K562 (cell line): ENCODE data around the gene DHX40. TPM values are rescaled to one million over a fixed set of nuclear protein-coding genes. Genes with fewer than 3 reads are reported as not detected.

Source experiments
- ATAC-seq: fragments of 200-7000 bp; cut with Tn5 transposase; 3 replicates; pipeline ENCODE4 v1.9.1; 2020; ENCODE audit warnings: moderate library complexity
- BruUV-seq: library from RNA; stranded (reverse); fragments of 400-500 nt; replicated peaks from 2 replicates; lab custom pipeline; 2021; lab: Mats Ljungman, UMichigan
- CTCF ChIA-PET: fragments of 300-600 bp; formaldehyde crosslinking; extraction: SDS; loops from one replicate; lab custom pipeline; 2021; ENCODE audit warnings: low intra/inter-chr PET ratio; lab: Yijun Ruan, JAX
- POLR2A ChIA-PET: fragments of 300-600, 350-650 bp; sonication (Branson Sonifier 250); formaldehyde crosslinking; extraction: SDS; loops from one replicate; lab custom pipeline; 2021; ENCODE audit warnings: antibody characterized with exemption, inconsistent platforms; lab: Yijun Ruan, JAX
- DNase-seq, 4 experiments: peaks; one replicate each; pipeline versions ENCODE4 v3.0.0 to v3.0.0-alpha.2; 2011 to 2018; ENCODE audit warnings: low spot score in 3 of 4, mixed read lengths in 3 of 4; ENCODE audit errors: extremely low read depth in 1 of 4
- FAIRE-seq: peaks from 2 replicates; lab custom pipeline; 2011; peaks lifted over from hg19 to GRCh38; lab: Jason Lieb, UNC
- H2AFZ ChIP-seq: 2 replicates; pipeline ENCODE4 v1.6.0; 2011; ENCODE audit warnings: low read depth, low read length, control low read depth, inconsistent platforms
- H3K27ac ChIP-seq: fragments of 200-600 bp; 3 replicates; pipeline ENCODE4 v1.8.0; 2011; ENCODE audit warnings: low read depth, mild to moderate bottlenecking, control low read depth, inconsistent platforms, low read length, moderate library complexity, mixed read lengths; ENCODE audit errors: extremely low read depth
- H3K27me3 ChIP-seq, 2 experiments: fragments of 300-600 bp in 1 of 2; 2 replicates in 1 of 2; 3 replicates in 1 of 2; pipeline versions ENCODE4 v1.6.0 to v1.8.0; 2011; ENCODE audit warnings: inconsistent platforms in 2 of 2, low read length in 2 of 2, mild to moderate bottlenecking in 1 of 2, mixed read lengths in 1 of 2, moderate library complexity in 1 of 2; ENCODE audit not compliant: control insufficient read depth in 2 of 2, insufficient read depth in 2 of 2
- H3K36me3 ChIP-seq: fragments of 300-600 bp; 3 replicates; pipeline ENCODE4 v1.8.0; 2011; ENCODE audit warnings: mild to moderate bottlenecking, low read length, inconsistent platforms; ENCODE audit not compliant: control insufficient read depth, insufficient read depth
- H3K4me1 ChIP-seq, 2 experiments: fragments of 200-600 bp in 1 of 2; replicated peaks in 1 of 2; 2 replicates in 1 of 2; 3 replicates in 1 of 2; pipeline versions ENCODE4 v1.5.1 to v1.8.0; 2011; ENCODE audit warnings: inconsistent platforms in 2 of 2, low read length in 2 of 2, mild to moderate bottlenecking in 1 of 2, mixed read lengths in 1 of 2, moderate library complexity in 1 of 2; ENCODE audit not compliant: control insufficient read depth in 2 of 2, insufficient read depth in 2 of 2
- H3K4me2 ChIP-seq: 2 replicates; pipeline ENCODE4 v1.6.1; 2011; ENCODE audit warnings: low read length, control low read depth, inconsistent platforms, mixed read lengths; ENCODE audit not compliant: insufficient read depth
- H3K4me3 ChIP-seq: fragments of 200-600 bp; sonication (generic), shearing (Covaris generic); 2 replicates; pipeline ENCODE4 v1.5.1; 2016; ENCODE audit warnings: control low read depth, inconsistent platforms
- H3K79me2 ChIP-seq: fragments of 200-600 bp; 3 replicates; pipeline ENCODE4 v1.8.0; 2011; ENCODE audit warnings: low read length, inconsistent platforms; ENCODE audit not compliant: control insufficient read depth, insufficient read depth
- H3K9ac ChIP-seq, 2 experiments: 2 replicates each; pipeline versions ENCODE4 v1.6.0 to v1.6.1; 2011; ENCODE audit warnings: low read depth in 2 of 2, low read length in 2 of 2, control low read depth in 1 of 2, inconsistent platforms in 1 of 2, mild to moderate bottlenecking in 1 of 2, mixed read lengths in 1 of 2; ENCODE audit not compliant: insufficient read depth in 1 of 2
- H3K9me1 ChIP-seq: one replicate; pipeline ENCODE4 v1.6.0; 2011; ENCODE audit warnings: inconsistent platforms, mild to moderate bottlenecking, low read length, moderate library complexity; ENCODE audit not compliant: control insufficient read depth, insufficient read depth
- H3K9me3 ChIP-seq: replicated peaks from 2 replicates; pipeline ENCODE4 v1.5.1; 2011; ENCODE audit warnings: low read depth, low read length, inconsistent platforms; ENCODE audit not compliant: control insufficient read depth, insufficient read depth
- H4K20me1 ChIP-seq: replicated peaks from 2 replicates; pipeline ENCODE4 v1.6.1; 2011; ENCODE audit warnings: low read length, inconsistent platforms, mixed read lengths; ENCODE audit not compliant: control insufficient read depth, insufficient read depth
- EZH2 ChIP-seq: IDR thresholded peaks from 2 replicates; pipeline ENCODE4 v1.6.1; 2012; ENCODE audit warnings: low read depth, mild to moderate bottlenecking, inconsistent platforms, low read length, borderline replicate concordance
- KAT7 ChIP-seq: sonication (generic); formaldehyde crosslinking; IDR thresholded peaks from 2 replicates; pipeline ENCODE4 v1.8.0; 2022; ENCODE audit warnings: missing genetic modification reagents, mild to moderate bottlenecking, borderline replicate concordance
- NFE2 ChIP-seq: IDR thresholded peaks from 2 replicates; pipeline ENCODE4 v1.6.1; 2014; ENCODE audit warnings: antibody characterized with exemption, low read depth
- PURB ChIP-seq: sonication (generic); formaldehyde crosslinking; IDR thresholded peaks from 2 replicates; pipeline ENCODE4 v1.9.0; 2021; ENCODE audit warnings: low read depth, mild to moderate bottlenecking, missing genetic modification reagents
- TCFL5 ChIP-seq: fragments of 250-450 bp; sonication (Bioruptor Pico); conservative IDR thresholded peaks from 2 replicates; pipeline ENCODE4 v1.6.1; 2021; ENCODE audit warnings: mild to moderate bottlenecking, moderate library complexity, matching md5 sums
- THRB ChIP-seq: fragments of 450-650 bp; formaldehyde crosslinking; conservative IDR thresholded peaks from 2 replicates; pipeline ENCODE4 v1.4.0; 2022; ENCODE audit warnings: mild to moderate bottlenecking, missing genetic modification characterization
- ZNF133 ChIP-seq: fragments of 250-450 bp; sonication (Bioruptor Pico); IDR thresholded peaks from 2 replicates; pipeline ENCODE4 v1.4.0; 2020; ENCODE audit warnings: mild to moderate bottlenecking
- ZNF311 ChIP-seq: fragments of 250-450 bp; sonication (Bioruptor Pico); IDR thresholded peaks from 2 replicates; pipeline ENCODE4 v1.4.0; 2020; ENCODE audit warnings: mild to moderate bottlenecking, moderate library complexity
- ZNF324 ChIP-seq: fragments of 250-450 bp; sonication (Bioruptor Pico); IDR thresholded peaks from 2 replicates; pipeline ENCODE4 v1.4.0; 2020; ENCODE audit warnings: mild to moderate bottlenecking
- ZNF609 ChIP-seq: sonication (generic); formaldehyde crosslinking; IDR thresholded peaks from 2 replicates; pipeline ENCODE4 v1.8.1; 2023; ENCODE audit warnings: missing genetic modification reagents, mild to moderate bottlenecking, borderline replicate concordance
- WGBS: fragments of 100-300 bp; shearing (Covaris generic); methylation state at CpG from one replicate; pipeline ENCODE4 v1.1.6; 2016; ENCODE audit warnings: low coverage, mixed read lengths; ENCODE audit not compliant: insufficient coverage; ENCODE audit errors: missing lambda C conversion rate; 5-methylcytosine and 5-hydroxymethylcytosine counted together
- in situ Hi-C: fragments of 300-500 bp; cut with MboI; formaldehyde crosslinking; loops from 4 replicates; pipeline ENCODE4 v1.15.0; 2018; ENCODE audit warnings: inconsistent platforms, mixed read lengths
- intact Hi-C: fragments of 100-400 bp; cut with micrococcal nuclease; formaldehyde crosslinking; loops from 2 replicates; pipeline ENCODE4 v1.14.2; 2022
- polyA plus RNA-seq, 8 experiments: library from polyadenylated mRNA; depleted of rRNA in 4 of 8; stranded (reverse) in 5 of 8; unstranded in 3 of 8; fragments of >200 nt; fragmentation: Nextera tagmentation in 2 of 8; fragmentation: Illumina TruSeq in 1 of 8; extraction: Ambion mirVana in 2 of 8; extraction: Trizol in 1 of 8; gene quantifications; 2 replicates each; pipeline versions ENCODE4 v1.2.1 to v1.2.3, GENCODE V29; 2011 to 2014; ENCODE audit warnings: inconsistent platforms in 1 of 8, missing spikeins in 1 of 8
- total RNA-seq, 7 experiments: library from RNA; depleted of rRNA in 6 of 7; stranded (reverse); fragments of >200 nt in 6 of 7; fragmentation: Illumina TruSeq in 2 of 7; extraction: Trizol in 2 of 7; gene quantifications; 2 replicates each; pipeline versions ENCODE4 v1.2.1 to v1.2.3, GENCODE V29; 2011 to 2021; ENCODE audit warnings: low replicate concordance in 1 of 7

DHX40 gene
- total and polyA plus RNA-seq, 9 of the 15 experiments (the other 6 are each of a cell fraction or from before 2014, with no cell fraction given) = 7.2 to 38.6 (median 18.7) TPM

- FAIRE-seq = no peak
- in situ Hi-C loops = no loop called here
- Histone ChIP-seq H3K9me1 (no peaks in the 10 kb centered on the region), H3K4me2 (no peak overlapping the region), H3K27ac (no peak overlapping the region), H3K36me3 (peaks cover 80% of the 10 kb centered on the region), H2AFZ (no peak overlapping the region), H3K9me3 (no peaks in the 10 kb centered on the region), H3K79me2 (peaks cover 98% of the 10 kb centered on the region), H4K20me1 (peaks cover 49% of the 10 kb centered on the region), H3K4me1 (peaks cover 16 to 20% of the 10 kb centered on the region in 2 experiments; a peak in 4 of 5 replicates), H3K27me3 (no peaks in the 10 kb centered on the region), H3K9ac (no peak overlapping the region), H3K4me3 (no peak overlapping the region)
- TF ChIP-seq PURB (CRISPR knock-in tag) = no peak
- TF ChIP-seq THRB (CRISPR knock-in tag) = no peak
- peak; percentile 45; the same call in 1 of the 2 replicates for TF ChIP-seq NFE2
- CTCF ChIA-PET = no interaction called here
- no TSS peak for BruUV-seq
- POLR2A ChIA-PET = interaction anchor here (6.5 kb wide), 1 partner anchor 9 kb away, joined by 45 read pairs; the partner anchor contains the start of gene CLTC
- no peak for ATAC-seq
- DNase-seq = no peak
- intact Hi-C loops = no loop called here
- 91% methylated on average over 1 of the region's 1 CpG for WGBS
Measured at GRCh38 chr17:59631276-59631675, 65.9 kb downstream of the DHX40 start.

- H3K4me2 ChIP-seq = no peak overlapping the region
- WGBS = 97% methylated on average over 6 of the region's 6 CpGs
- peaks cover 46% of the 10 kb centered on the region for H4K20me1 ChIP-seq
- no peak overlapping the region for H3K9ac ChIP-seq
- no peak overlapping the region for H2AFZ ChIP-seq
- no peaks in the 10 kb centered on the region for H3K9me3 ChIP-seq
- FAIRE-seq (no peak), ATAC-seq (no peak), DNase-seq (no peak)
- H3K4me3 ChIP-seq = no peak overlapping the region
- H3K27me3 ChIP-seq = no peaks in the 10 kb centered on the region
- H3K4me1 ChIP-seq = peaks cover 14 to 20% of the 10 kb centered on the region in 2 experiments; a peak in 4 of 5 replicates
- ChIA-PET CTCF (no interaction called here), POLR2A (interaction anchor here (0.7 to 6.5 kb wide), 2 partner anchors 11 to 19 kb away, joined by 3 to 45 read pairs; partner anchors contain the start of gene CLTC)
- no peak overlapping the region for H3K27ac ChIP-seq
- H3K9me1 ChIP-seq = no peaks in the 10 kb centered on the region
- in situ Hi-C loops = no loop called here
- H3K79me2 ChIP-seq = peaks cover 95% of the 10 kb centered on the region
- H3K36me3 ChIP-seq = peaks cover 72% of the 10 kb centered on the region
- no TSS peak for BruUV-seq
- intact Hi-C loops = no loop called here
- TF ChIP-seq KAT7 (CRISPR knock-in tag) = no peak
- TF ChIP-seq ZNF609 (CRISPR knock-in tag) = no peak
- TF ChIP-seq TCFL5 (CRISPR knock-in tag) = no peak
- TF ChIP-seq ZNF324 (CRISPR knock-in tag) = no peak
- no peak for TF ChIP-seq ZNF311 (CRISPR knock-in tag)
- no peak for TF ChIP-seq ZNF133 (CRISPR knock-in tag)
- no peak for TF ChIP-seq EZH2
Measured at GRCh38 chr17:59632398-59632797, 67.0 kb downstream of the DHX40 start.
